GM18508 (cell line): ENCODE results near the gene PITPNB.

ENCODE experiments used
- ATAC-seq: cut with Tn5 transposase; IDR thresholded peaks from one replicate; pipeline ENCODE4 v1.9.1; 2021; ENCODE audit warnings: moderate number of reproducible peaks; ENCODE audit not compliant: insufficient read depth, unreplicated experiment

The PITPNB gene

GRCh38 chr22:27866135-27867084 is 52.6 kb downstream of the PITPNB start:
- no peak for ATAC-seq

GRCh38 chr22:27865496-27865895 is 53.6 kb downstream of the PITPNB start:
- no peak for ATAC-seq

GRCh38 chr22:27863556-27863955 is 55.5 kb downstream of the PITPNB start:
- ATAC-seq = no peak

- no peak for ATAC-seq
These were observed 56.1 kb downstream of the PITPNB start for GRCh38 chr22:27863001-27863400.

- no peak for ATAC-seq
These were observed 59.7 kb downstream of the PITPNB start for GRCh38 chr22:27859336-27859735.

- ATAC-seq = no peak
These were observed 60.4 kb downstream of the PITPNB start for GRCh38 chr22:27858626-27859025.

- no peak for ATAC-seq
These were observed 61.6 kb downstream of the PITPNB start for GRCh38 chr22:27857443-27857842.

- ATAC-seq = no peak
These were observed 62.7 kb downstream of the PITPNB start for GRCh38 chr22:27856386-27856785.

- ATAC-seq = no peak
These were observed 65.6 kb downstream of the PITPNB start for GRCh38 chr22:27853424-27853823.

- ATAC-seq = no peak
These were observed 66.9 kb downstream of the PITPNB start for GRCh38 chr22:27851974-27852746.

- ATAC-seq = no peak
These were observed 69.0 kb downstream of the PITPNB start for GRCh38 chr22:27850000-27850521.

- no peak for ATAC-seq
These were observed 71.1 kb downstream of the PITPNB start for GRCh38 chr22:27848005-27848404.

- no peak for ATAC-seq
These were observed 72.1 kb downstream of the PITPNB start for GRCh38 chr22:27846910-27847309.

GRCh38 chr22:27846248-27846757 is 72.8 kb downstream of the PITPNB start:
- no peak for ATAC-seq

- no peak for ATAC-seq
These were observed 73.4 kb downstream of the PITPNB start for GRCh38 chr22:27845644-27846043.

- no peak for ATAC-seq
These were observed 74.1 kb downstream of the PITPNB start for GRCh38 chr22:27844656-27845591.

- no peak for ATAC-seq
These were observed 74.8 kb downstream of the PITPNB start for GRCh38 chr22:27844256-27844655.

GRCh38 chr22:27843441-27843840 is 75.6 kb downstream of the PITPNB start:
- no peak for ATAC-seq

- no peak for ATAC-seq
These were observed 76.2 kb downstream of the PITPNB start for GRCh38 chr22:27842669-27843431.
